SKM-1 (cell line): ENCODE results near the gene CABP2.
"Not testable (repeated sequence)": the region's sequence is repeated elsewhere in the genome, so short reads cannot be mapped to it uniquely, and the experiment has no call there.

ENCODE experiments used
- DNase-seq: peaks from one replicate; lab custom pipeline; 2025; ENCODE audit not compliant: unreplicated experiment; lab: John Stamatoyannopoulos, UW

The CABP2 gene

GRCh38 chr11:67539550-67539949 is 16.3 kb upstream of the CABP2 start:
- DNase-seq, result no peak

DNA sequence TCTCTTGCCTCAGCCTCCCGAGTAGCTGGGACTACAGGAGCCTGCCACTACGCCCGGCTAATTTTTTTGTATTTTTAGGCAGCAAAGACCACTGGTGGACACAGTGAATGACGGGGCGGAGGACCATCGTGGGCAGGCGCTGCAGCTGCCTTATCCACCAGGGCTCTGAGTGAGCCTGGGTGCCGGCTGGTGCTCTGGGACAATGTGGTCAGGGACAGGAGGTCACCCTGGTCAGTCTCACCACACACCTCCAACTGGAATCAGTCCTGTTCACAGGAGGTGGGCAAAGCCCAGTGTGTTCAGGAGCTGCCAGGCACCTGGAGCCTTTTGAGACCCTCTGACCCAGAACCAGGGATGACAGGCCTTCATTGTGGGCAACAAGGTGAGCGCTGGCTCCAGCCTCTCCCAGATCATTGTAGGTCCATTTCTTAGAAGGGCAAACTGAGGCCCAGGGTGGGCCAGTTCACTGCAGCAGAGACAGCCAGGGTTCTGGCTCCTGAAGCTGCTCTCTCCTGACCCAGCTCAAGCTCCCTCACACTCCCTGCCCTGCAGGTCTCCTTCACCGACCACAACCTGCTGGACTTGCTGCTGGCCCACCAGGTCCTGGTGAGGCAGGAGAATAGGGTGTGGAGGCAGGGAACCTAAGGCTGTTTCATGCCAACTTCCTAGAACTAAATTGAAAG is 15.7 kb upstream of the CABP2 start:
- DNase-seq, result no peak

DNA sequence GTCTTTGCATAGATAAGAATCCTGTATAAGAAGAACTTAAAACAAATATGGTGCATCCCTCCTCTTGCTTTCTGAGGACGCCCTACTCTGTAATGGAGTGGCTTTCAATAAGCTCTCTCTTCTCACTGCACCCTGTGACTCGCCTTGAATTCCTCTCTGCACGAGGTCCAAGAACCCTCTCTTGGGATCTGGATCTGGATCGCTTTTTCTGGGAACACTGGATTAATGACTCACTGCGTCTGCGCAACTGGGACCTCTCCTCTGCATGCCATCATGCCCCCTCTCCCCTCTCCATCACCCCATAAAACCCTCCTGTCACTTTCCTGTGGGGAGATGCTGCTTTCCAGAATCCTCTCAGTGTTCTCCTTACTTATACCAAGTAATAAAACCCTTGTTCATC is 15.1 kb upstream of the CABP2 start:
- DNase-seq, result no peak

DNA sequence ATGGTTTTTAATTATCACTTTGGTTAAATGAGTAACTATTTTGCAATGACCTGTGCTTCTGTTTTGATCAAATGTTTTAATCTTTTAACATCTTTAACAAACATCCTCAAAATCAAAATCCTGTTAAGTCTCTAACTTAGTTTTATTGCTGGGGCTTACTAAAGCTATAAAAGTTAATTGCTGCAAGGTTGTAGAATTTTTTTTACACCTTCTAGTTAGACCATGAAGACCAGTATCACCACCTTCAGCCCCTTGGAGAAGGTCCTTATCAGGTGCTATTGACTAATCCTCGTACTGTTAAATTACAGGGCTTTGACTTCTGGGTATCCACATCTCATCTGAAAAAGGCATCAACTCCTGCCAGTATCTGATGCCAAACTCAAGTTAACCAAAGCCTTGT is 12.3 kb upstream of the CABP2 start:
- DNase-seq, result no peak

- no peak for DNase-seq
Observed at GRCh38 chr11:67534070-67534679, 10.9 kb upstream of the CABP2 start.

GRCh38 chr11:67532889-67533288 is 9.6 kb upstream of the CABP2 start:
- DNase-seq, result no peak

- DNase-seq, result no peak
Observed at GRCh38 chr11:67530282-67530592, 7.0 kb upstream of the CABP2 start.

DNA sequence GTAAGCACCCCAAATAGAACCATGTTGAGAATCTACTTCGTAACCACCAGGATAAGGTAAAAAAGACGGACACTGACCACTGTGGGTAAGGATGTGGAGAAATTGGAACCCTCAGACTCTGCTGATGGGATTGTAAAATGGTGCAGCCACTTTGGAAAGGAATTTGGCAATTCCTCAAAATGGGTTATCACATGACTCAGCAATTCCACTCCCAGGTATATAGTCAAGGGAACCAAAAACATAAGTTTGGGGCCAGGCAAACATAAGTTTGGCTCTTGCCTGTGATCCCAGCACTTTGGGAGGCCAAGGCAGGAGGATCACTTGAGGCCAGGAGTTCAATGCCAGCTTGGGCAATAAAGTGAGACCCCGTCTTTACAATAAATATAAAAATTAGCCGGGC is 5.1 kb upstream of the CABP2 start:
- no peak for DNase-seq

DNA sequence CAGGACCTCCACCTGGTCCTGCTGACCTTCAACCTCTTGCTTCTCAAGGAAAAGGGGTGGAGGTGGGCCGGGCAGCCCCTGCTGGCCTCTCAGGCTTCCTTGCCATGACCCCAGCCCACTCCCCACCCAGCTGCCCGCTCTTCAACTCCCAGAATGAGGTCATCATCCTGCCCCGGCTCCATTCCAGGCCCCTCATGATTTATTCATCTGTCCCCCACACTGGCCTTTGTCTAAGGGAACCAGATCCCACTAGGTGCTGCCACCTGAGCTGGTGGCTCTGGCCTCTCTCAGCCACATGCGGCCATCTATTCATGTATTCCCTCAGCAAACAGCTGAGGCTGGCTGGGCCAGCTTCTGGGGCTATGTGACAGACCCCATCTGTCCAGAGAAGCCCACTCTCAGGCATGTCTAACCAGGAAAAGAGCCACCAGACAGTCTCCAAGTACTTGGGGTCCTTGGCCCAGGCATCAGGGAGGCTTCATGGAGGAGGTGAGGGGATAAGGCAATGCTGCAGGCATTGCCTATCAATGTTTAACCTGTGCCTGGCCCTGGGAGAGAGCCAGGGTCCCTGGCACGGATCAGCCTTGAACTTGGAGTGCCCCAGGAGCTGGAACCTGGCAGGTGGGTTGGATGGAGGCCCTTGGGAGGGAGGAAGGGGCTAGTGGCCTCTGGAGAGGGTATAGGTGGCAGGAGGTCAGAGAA is 2.2 kb upstream of the CABP2 start:
- DNase-seq, result no peak

DNA sequence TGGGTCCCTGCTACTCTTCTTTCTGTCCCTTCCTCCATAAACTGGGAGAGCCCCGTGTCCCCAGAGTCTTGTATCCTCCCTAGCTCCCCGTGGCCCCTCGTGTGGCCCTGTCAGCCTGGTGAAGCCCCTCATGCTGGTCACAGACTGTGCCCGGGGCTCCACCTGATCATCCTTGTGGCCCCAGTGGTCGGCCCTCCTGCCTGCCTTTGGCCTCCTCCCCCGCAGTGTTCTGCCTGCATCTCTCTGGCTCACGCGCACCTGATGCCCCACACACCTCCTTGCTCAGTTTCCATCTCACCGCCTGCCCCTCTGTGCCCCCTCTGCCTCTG is 1.2 kb upstream of the CABP2 start:
- DNase-seq, result no peak

DNA sequence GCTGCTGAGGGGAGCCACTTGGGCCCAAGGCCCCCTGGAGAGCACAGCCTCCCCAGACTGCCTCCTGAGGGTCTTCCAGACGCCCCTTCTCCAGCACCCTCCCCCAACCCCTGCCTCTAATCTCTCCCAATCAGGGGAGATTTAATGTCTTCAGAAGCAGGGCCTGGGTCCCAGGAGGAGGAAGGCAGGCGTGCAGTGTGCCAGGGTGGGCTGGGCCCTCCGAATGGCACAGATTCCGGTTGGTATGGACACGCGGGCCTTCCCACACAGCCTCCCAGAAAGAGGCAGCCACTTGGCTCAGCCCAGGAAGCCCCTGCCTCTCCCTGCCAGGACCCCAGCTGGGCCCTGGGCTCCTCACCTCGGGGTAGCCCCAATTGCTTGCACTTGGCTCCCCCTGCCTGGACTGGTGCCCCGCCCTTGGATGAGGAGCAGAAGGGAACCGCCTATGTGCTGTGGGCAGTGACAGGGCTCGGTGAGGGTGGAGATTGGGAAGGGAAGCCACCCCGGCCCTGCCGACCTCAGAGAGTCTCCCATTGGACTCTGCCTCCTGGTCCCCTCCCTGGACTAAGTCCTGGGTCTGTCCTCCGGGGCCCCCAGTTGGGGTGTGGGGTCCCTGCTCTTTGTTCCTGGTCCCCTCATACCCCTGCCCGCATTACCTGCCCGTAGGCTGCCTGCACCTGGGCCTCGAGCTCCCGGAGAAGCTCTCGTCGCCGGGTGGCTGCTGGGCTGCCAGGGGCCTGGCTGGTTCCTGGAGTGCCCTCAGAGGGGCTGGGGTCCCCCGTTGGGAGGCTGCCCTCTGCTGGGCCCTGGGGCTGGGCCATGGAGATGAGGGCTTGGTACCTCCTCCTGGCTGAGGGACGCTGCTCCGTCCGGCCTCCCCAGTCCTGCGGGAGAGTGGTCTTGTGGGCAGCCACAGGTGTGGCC is 572 bp upstream of the CABP2 start:
- no peak for DNase-seq

DNA sequence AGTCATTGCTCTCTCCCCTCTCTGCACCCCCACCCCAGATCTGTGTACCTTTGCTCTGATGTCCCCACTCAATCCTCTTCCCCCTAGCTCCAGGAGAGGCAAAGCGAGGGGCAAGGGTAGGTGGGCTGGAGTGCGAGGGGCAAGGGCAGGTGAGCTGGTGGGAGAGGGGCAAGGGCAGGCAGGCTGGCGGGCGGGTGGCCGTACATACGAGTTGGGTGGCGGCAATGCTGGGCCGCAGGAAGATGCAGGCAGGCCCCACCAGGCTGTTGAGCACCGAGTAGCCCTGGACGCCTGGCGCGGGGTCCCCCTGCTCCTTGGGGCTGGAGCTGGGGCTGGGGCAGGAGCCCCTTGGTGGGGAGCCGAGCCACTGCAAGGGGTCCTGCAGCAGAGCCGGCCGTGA is 908 bp downstream of the CABP2 start:
- DNase-seq, result no peak

DNA sequence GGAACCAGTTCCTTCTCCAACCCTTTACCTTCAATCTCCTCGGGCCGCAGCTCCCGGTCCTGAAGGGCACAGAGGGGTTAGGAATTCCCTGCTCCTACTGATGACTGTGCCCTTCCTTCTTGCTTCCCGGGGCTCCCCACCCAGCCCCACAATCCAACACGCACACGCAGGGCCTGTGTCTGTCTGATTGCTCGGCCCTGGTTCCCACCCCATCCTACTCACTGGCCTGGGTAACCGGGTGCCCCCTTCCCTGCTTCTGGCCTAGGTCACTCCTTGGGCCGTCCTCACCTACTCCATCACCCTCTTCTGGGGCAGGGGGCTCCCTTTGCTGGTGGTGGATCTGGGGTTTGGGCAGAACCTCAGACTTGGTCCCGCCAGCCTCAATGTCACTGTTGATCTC is 1.3 kb downstream of the CABP2 start:
- DNase-seq, result no peak

GRCh38 chr11:67520856-67521824 is 2.1 kb downstream of the CABP2 start:
- no peak for DNase-seq

DNA sequence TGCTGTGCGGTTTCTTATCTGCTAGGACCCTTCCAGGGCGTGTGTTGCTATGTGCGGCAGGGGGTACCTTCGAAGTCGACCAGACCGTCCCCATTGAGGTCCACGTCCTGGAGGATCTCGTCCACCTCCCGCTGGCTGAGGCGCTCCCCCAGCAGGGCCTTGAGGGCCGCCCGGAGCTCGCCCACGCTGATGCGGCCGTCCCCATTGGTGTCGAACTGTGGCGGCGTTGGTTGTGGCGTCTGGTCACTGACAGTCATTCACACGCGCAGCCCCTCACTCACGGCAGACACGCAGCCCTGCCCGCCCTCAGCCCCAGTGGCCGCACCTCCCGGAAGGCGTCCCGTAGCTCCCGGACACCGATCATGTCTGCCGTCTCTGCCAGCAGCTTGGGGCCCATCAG is 3.5 kb downstream of the CABP2 start:
- DNase-seq, result no peak

- DNase-seq, result no peak
Observed at GRCh38 chr11:67517784-67518552, 5.3 kb downstream of the CABP2 start.

DNA sequence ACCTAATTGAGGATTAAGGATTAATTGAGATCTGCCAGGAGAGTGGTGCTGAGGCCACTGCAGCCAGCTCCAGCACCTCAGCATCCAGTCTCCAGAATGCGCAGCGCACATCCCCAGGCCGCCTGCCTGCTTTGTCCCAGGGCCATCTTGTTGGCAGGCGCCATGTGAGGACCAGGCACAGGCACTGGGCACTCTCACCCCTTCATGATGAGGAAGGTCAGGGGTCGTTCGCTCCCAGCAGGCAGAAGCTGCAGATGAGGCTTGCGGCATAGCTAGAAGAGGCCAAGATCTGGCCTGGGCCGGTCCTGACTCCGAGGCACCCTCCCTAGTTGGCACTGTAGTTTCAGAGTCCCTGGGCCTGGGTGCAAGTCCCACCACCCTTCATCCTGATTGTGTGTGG is 6.4 kb downstream of the CABP2 start:
- DNase-seq, result no peak

GRCh38 chr11:67514116-67514515 is 9.1 kb downstream of the CABP2 start:
- no peak for DNase-seq

DNA sequence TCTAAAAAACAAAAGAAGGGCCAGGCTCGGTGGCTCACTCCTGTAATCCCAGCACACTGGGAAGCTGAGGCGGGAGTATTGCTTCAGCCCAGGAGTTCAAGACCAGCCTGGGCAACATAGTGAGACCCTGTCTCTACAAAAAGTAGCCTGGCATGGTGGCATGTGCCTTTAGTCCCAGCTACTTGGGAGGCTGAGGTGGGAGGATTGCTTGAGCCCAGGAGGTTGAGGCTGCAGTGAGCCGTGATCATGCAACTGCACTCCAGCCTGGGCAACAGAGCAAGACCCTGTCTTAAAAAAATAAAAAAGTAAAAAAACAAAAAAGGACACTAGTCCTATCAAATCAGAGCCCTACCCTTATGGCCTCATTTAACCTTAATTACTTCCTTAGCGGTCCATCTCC is 11.7 kb downstream of the CABP2 start:
- not testable (repeated sequence) for DNase-seq

- no peak for DNase-seq
Observed at GRCh38 chr11:67510023-67510345, 13.3 kb downstream of the CABP2 start.
